GM12872 (cell line): ENCODE results near the gene EIPR1.

ENCODE experiments used
- TF ChIP-seq, protein P1 (sequence below): IDR thresholded peaks from 3 replicates; pipeline ENCODE4 v1.5.1; 2011; ENCODE audit warnings: low read depth, mild to moderate bottlenecking, low read length, moderate library complexity; ENCODE audit not compliant: insufficient read depth

The EIPR1 gene

DNA sequence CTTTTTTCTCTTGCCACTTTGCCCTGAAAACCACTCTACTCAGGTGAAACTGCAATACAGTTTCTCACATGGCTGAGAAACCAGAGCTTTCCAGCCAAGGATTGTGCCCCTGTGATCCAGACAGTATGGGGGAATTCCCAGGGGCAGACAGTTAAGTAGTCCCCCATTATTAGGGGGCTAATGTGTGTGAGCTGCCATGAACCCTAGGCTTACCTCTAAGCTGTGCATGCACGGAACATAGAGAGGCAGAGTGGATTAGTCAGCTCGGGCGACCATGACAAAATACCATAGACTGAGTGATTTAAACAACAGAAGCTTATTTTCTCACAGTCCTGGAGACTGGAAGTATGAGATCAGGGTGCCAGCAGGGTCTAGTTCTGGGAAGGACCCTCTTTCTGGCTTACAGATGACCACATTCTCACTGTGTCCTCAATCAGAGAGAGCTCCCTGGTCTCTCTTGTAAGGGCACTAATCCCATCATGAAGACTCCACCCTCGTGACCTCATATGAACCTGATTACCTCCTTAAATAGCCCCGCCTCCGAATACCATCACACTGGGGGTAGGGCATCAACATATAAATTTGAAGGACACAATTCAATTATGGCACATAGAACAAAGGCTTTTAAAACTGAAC is 215.1 kb downstream of the EIPR1 start:
- TF ChIP-seq, protein P1, sequence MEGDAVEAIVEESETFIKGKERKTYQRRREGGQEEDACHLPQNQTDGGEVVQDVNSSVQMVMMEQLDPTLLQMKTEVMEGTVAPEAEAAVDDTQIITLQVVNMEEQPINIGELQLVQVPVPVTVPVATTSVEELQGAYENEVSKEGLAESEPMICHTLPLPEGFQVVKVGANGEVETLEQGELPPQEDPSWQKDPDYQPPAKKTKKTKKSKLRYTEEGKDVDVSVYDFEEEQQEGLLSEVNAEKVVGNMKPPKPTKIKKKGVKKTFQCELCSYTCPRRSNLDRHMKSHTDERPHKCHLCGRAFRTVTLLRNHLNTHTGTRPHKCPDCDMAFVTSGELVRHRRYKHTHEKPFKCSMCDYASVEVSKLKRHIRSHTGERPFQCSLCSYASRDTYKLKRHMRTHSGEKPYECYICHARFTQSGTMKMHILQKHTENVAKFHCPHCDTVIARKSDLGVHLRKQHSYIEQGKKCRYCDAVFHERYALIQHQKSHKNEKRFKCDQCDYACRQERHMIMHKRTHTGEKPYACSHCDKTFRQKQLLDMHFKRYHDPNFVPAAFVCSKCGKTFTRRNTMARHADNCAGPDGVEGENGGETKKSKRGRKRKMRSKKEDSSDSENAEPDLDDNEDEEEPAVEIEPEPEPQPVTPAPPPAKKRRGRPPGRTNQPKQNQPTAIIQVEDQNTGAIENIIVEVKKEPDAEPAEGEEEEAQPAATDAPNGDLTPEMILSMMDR: no peak

DNA sequence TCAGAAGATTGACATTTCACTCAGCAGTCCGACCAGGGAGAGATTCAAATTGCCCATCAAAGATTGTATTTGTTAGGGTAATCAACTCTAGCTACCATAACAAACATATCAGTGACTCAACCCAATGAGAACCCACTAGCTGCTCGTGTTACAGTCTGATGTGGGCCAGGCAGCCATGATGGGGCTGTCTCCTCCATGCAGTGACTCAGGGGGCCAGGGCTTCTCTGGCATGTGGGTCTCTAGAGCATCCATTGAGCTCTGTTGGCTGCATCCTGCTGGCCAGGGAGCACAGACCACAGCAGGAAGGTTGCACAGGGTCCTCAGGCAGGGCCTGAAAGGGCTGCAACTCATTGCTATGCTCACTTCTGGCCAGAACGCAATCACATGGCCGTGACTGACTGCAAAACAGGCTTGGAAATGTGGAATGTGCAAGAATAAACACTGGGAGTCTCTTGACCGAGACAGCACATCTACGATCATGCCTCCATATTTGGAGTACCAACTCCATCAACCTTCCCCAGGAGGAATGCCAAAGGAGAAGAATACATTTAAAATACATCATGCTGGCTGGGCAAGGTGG is 216.8 kb downstream of the EIPR1 start:
- TF ChIP-seq, protein P1: no peak

DNA sequence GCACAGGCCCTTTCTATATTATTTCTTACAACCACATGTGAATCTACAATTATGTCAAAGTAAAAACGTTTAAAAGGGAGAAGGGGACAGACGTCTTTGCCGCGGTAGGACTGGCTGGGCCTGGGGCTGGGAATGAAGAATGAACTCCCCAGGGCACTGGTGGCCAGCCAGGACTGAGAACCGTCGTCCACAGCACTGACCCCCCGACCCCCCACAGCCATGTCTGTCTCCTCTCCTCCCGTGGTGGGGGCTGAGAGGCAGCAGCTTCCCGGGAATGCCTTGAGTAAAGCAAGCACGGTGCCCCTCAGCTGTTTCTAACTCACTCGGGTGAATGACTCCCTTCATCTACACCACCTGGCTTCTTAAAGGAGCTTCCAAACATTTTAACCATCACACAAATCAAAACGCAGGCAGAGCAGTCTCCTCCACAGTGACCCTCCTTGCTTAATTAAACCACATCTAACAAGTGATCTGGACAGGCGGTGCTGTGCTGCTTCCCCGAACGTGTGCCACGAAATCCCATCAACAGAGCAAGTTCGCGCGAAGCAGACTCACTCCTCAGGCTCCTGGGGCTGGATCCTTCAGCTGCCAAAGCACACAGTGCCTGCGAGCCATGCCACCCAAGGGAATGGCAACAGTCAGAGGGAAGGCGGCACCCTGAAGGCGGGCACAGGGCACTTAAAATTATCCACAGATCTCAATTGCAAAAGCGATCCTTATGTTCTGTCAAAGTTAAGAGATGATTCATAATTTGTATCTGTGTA is 217.7 kb downstream of the EIPR1 start:
- TF ChIP-seq, protein P1: no peak

DNA sequence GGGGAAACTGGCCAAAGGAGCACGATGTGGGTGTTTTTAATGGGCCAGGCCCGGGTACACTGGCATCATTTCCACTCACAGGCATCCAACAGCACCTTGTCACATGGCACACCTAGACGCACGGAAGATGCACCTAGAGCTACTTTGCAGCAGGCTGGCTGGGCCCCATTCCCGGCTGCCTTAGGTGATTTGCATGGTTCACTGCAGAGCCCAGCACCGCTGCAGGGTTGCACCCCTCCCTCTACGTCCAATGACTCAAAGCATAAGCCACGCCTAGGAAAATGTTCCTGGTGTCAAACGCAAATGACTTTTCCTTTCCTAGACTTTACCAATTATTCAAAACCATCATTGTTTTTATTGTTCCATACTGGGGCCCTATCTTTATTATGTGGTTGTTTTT is 222.9 kb downstream of the EIPR1 start:
- TF ChIP-seq, protein P1: no peak

DNA sequence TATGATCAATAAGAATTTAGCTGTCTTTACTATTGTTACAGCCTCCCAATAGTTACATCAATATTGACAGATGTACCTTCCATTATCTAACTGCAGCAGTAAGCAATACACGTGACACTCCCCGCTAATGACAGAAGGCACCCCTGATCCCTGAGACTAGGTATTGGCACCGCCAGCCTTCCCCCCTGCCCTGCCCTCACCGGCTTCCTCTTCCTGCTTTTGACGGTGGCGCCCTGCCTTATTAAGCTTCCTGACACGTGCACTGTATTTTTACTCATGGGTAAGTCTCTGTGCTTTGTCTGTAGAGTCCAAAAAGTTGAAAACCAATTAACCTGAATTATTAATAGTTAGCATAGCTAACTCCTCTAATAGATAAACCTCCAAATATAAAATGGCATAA is 223.5 kb downstream of the EIPR1 start:
- TF ChIP-seq, protein P1: no peak

DNA sequence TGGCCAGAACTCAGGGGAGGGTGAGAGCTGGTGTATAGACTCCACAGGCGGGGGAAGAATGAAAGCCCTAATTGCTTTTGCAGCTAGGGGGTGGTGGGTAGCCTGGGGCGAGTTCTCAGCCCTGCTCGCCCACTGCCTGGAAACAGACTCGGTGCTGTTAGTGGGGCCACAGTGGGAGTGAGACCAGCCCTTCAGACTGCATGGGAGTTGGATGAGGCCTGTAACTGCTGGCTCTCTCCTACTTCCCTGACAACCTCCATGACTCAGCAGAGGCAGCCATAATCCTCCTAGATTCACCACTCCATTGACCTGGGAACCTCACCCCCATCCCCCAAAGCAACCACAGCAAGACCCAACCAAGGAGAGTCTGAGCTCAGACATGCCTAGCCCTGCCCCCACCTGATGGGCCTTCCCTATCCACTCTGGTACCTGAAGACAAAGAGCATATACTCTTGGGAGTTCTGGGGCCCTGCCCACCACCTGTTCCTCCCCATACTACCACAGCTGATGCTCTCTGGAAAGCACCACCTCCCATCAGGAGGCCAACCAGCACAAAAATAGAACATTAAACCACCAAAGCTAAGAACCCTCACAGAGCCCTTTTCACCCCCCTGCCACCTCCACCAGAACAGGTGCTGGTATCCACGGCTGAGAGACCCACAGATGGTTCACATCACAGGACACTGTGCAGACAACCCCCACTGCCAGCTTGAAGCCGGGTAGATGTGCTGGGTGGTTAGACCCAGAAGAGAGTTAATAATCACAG is 226.3 kb downstream of the EIPR1 start:
- TF ChIP-seq, protein P1: no peak

DNA sequence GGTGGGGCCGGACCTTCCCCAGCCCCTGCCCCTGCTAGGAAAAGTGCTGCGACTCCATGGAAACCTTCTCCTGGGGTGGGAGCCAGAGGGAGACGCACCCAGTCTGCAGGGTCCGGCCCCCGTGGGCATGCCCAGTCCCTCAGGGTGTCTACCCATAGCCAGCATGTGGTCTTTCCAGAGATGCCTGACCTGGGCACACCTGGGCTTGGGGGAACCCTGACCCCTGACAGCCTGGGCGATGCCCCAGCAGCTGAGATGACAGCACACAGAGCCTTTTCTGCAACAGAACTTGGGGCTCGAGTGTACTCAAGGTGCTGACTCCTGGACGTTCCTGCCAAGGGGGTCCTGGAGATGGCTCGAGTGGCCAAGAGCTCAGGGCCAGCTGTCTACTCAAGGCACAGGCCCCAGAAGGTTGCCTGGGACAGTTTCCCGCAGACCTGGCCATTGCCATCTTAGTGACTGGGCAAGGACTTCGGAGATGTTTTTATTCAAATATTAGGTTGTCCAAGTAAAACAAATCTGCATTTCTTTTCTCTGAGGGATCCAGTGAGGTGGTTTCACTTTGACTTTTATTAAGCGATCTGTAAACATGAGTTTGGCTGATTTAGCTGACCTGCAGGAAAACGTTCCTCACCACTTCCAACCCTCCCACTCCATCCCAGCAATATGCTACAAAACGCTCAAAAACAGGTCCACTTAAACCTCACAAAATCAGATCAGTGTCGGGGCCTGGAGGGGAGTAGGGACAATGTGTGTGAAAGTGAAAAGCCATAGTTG is 228.0 kb downstream of the EIPR1 start:
- TF ChIP-seq, protein P1: no peak
